ENCODE results near the gene EIF5A2.

Gene EIF5A2

GRCh38 chr3:170858599-170858998, 49.8 kb downstream of the EIF5A2 start:
- no peak for DNase-seq
- intact Hi-C loops (cut with DNase I; ENCODE audit: low total_unique reads) = no loop called here
- H3K4me3 ChIP-seq = no peak overlapping the region
- H3K27me3 ChIP-seq = no peaks in the 10 kb centered on the region
- TF ChIP-seq CTCF (IDR thresholded peaks at IDR 0.05) = no peak
- no peaks in the 10 kb centered on the region for H3K9me3 ChIP-seq
- no peak overlapping the region for H3K27ac ChIP-seq
- H3K36me3 ChIP-seq = no peaks in the 10 kb centered on the region
- H3K4me1 ChIP-seq = no peaks in the 10 kb centered on the region

GRCh38 chr3:170852324-170852723, 56.1 kb downstream of the EIF5A2 start:
- H3K27ac ChIP-seq = no peak overlapping the region
- H3K27me3 ChIP-seq = no peaks in the 10 kb centered on the region
- TF ChIP-seq CTCF (IDR thresholded peaks at IDR 0.05) = no peak
- intact Hi-C loops (cut with DNase I; ENCODE audit: low total_unique reads) = no loop called here
- no peak for DNase-seq
- no peak overlapping the region for H3K4me3 ChIP-seq
- H3K36me3 ChIP-seq = no peaks in the 10 kb centered on the region
- H3K4me1 ChIP-seq = no peaks in the 10 kb centered on the region
- no peaks in the 10 kb centered on the region for H3K9me3 ChIP-seq

- Histone ChIP-seq H3K4me3 (no peak overlapping the region), H3K27ac (no peak overlapping the region), H3K9me3 (no peaks in the 10 kb centered on the region), H3K36me3 (no peaks in the 10 kb centered on the region), H3K27me3 (no peaks in the 10 kb centered on the region), H3K4me1 (no peaks in the 10 kb centered on the region)
- peak in 1 of 2 experiments; percentile 22 for TF ChIP-seq CTCF (IDR thresholded peaks at IDR 0.05)
- DNase-seq = no peak
- intact Hi-C loops (cut with DNase I; ENCODE audit: low total_unique reads) = no loop called here
Measured at GRCh38 chr3:170848292-170848917, 60.0 kb downstream of the EIF5A2 start.

- no peaks in the 10 kb centered on the region for H3K9me3 ChIP-seq
- H3K27me3 ChIP-seq = no peaks in the 10 kb centered on the region
- H3K27ac ChIP-seq = no peak overlapping the region
- intact Hi-C loops (cut with DNase I; ENCODE audit: low total_unique reads) = no loop called here
- no peak overlapping the region for H3K4me3 ChIP-seq
- no peak for TF ChIP-seq CTCF (IDR thresholded peaks at IDR 0.05)
- DNase-seq = no peak
- no peaks in the 10 kb centered on the region for H3K36me3 ChIP-seq
- H3K4me1 ChIP-seq = no peaks in the 10 kb centered on the region
Measured at GRCh38 chr3:170844377-170844776, 64.1 kb downstream of the EIF5A2 start.

- Histone ChIP-seq H3K36me3 (no peaks in the 10 kb centered on the region), H3K9me3 (no peaks in the 10 kb centered on the region), H3K4me3 (no peak overlapping the region), H3K27me3 (peaks cover 0 to 2% of the 10 kb centered on the region in 2 donors), H3K4me1 (no peaks in the 10 kb centered on the region), H3K27ac (no peak overlapping the region)
- no peak for TF ChIP-seq CTCF (IDR thresholded peaks at IDR 0.05)
- no peak for DNase-seq
- intact Hi-C loops (cut with DNase I; ENCODE audit: low total_unique reads) = no loop called here
Measured at GRCh38 chr3:170840291-170840859, 68.1 kb downstream of the EIF5A2 start.
